GM19467 (cell line): ENCODE data around the gene RAD1.

ENCODE experiments used
- ATAC-seq: cut with Tn5 transposase; IDR thresholded peaks from one replicate; pipeline ENCODE4 v1.9.1; 2021; ENCODE audit warnings: mild to moderate bottlenecking, moderate library complexity; ENCODE audit not compliant: unreplicated experiment

RAD1 gene

GRCh38 chr5:34867660-34868059 is 47.6 kb downstream of the RAD1 start:
- no peak for ATAC-seq

- no peak for ATAC-seq
These were observed 48.3 kb downstream of the RAD1 start for GRCh38 chr5:34866989-34867471.

GRCh38 chr5:34865091-34865490 is 50.2 kb downstream of the RAD1 start:
- no peak for ATAC-seq

- no peak for ATAC-seq
These were observed 51.4 kb downstream of the RAD1 start for GRCh38 chr5:34863946-34864345.

GRCh38 chr5:34859253-34859652 is 56.1 kb downstream of the RAD1 start:
- no peak for ATAC-seq

GRCh38 chr5:34858790-34859189 is 56.5 kb downstream of the RAD1 start:
- ATAC-seq: no peak

- no peak for ATAC-seq
These were observed 57.4 kb downstream of the RAD1 start for GRCh38 chr5:34857894-34858293.

GRCh38 chr5:34857161-34857560 is 58.1 kb downstream of the RAD1 start:
- no peak for ATAC-seq
